H9 (cell line): Measurements from ENCODE around the gene PF4V1. TPM values are rescaled to one million over a fixed set of nuclear protein-coding genes. Genes with fewer than 3 reads are reported as not detected.

Experiments used
- DNase-seq: peaks from one replicate; pipeline ENCODE4 v3.0.0-alpha.2; 2017
- H2AFZ ChIP-seq: one replicate; pipeline ENCODE4 v1.6.1; 2013; ENCODE audit warnings: mild to moderate bottlenecking, low read length, control low read depth, moderate library complexity
- H2AK5ac ChIP-seq: 2 replicates; pipeline ENCODE4 v1.6.1; 2013; ENCODE audit warnings: low read length, control low read depth, mixed read lengths; ENCODE audit not compliant: insufficient read length
- H2BK120ac ChIP-seq: one replicate; pipeline ENCODE4 v1.6.1; 2013; ENCODE audit warnings: low read depth, mild to moderate bottlenecking, low read length, control low read depth, inconsistent platforms; ENCODE audit not compliant: poor library complexity, severe bottlenecking
- H2BK12ac ChIP-seq: 2 replicates; pipeline ENCODE4 v1.6.1; 2013; ENCODE audit warnings: low read length, control low read depth, mixed read lengths, low read depth; ENCODE audit not compliant: insufficient read length
- H2BK15ac ChIP-seq: 2 replicates; pipeline ENCODE4 v1.6.1; 2013; ENCODE audit warnings: low read depth, low read length, control low read depth
- H2BK20ac ChIP-seq: one replicate; pipeline ENCODE4 v1.6.1; 2013; ENCODE audit warnings: low read depth, mild to moderate bottlenecking, low read length, control low read depth, inconsistent platforms; ENCODE audit not compliant: poor library complexity, severe bottlenecking
- H2BK5ac ChIP-seq: 2 replicates; pipeline ENCODE4 v1.6.1; 2013; ENCODE audit warnings: low read length, control low read depth, mixed read lengths; ENCODE audit not compliant: insufficient read length
- H3K14ac ChIP-seq: 2 replicates; pipeline ENCODE4 v1.6.1; 2013; ENCODE audit warnings: low read length, control low read depth; ENCODE audit not compliant: insufficient read depth
- H3K18ac ChIP-seq: 2 replicates; pipeline ENCODE4 v1.6.1; 2013; ENCODE audit warnings: low read depth, mild to moderate bottlenecking, mixed read lengths, low read length, control low read depth; ENCODE audit not compliant: insufficient read length
- H3K23ac ChIP-seq: 2 replicates; pipeline ENCODE4 v1.6.1; 2013; ENCODE audit warnings: low read length, control low read depth, mixed read lengths, low read depth; ENCODE audit not compliant: insufficient read length
- H3K23me2 ChIP-seq: 2 replicates; pipeline ENCODE4 v1.6.1; 2013; ENCODE audit warnings: low read depth, mild to moderate bottlenecking, mixed read lengths, low read length, control low read depth; ENCODE audit not compliant: insufficient read length, poor library complexity, severe bottlenecking
- H3K27ac ChIP-seq: 2 replicates; pipeline ENCODE4 v1.5.1; 2013; ENCODE audit warnings: low read length, control low read depth, mixed read lengths, low read depth; ENCODE audit not compliant: insufficient read length
- H3K27me3 ChIP-seq: 2 replicates; pipeline ENCODE4 v1.6.1; 2013; ENCODE audit warnings: low read length, control low read depth, inconsistent platforms; ENCODE audit not compliant: insufficient read depth
- H3K4ac ChIP-seq: 2 replicates; pipeline ENCODE4 v1.6.1; 2013; ENCODE audit warnings: low read depth, mild to moderate bottlenecking, control low read depth, inconsistent platforms, low read length, moderate library complexity
- H3K4me1 ChIP-seq: 2 replicates; pipeline ENCODE4 v1.6.1; 2013; ENCODE audit warnings: low read length, control low read depth, inconsistent platforms; ENCODE audit not compliant: insufficient read depth
- H3K4me2 ChIP-seq: 2 replicates; pipeline ENCODE4 v1.6.1; 2013; ENCODE audit warnings: low read length, control low read depth, mixed read lengths; ENCODE audit not compliant: insufficient read length, insufficient read depth
- H3K56ac ChIP-seq: 2 replicates; pipeline ENCODE4 v1.6.1; 2013; ENCODE audit warnings: low read depth, mild to moderate bottlenecking, mixed read lengths, low read length, control low read depth; ENCODE audit not compliant: insufficient read length
- H3K79me1 ChIP-seq: 2 replicates; pipeline ENCODE4 v1.6.1; 2013; ENCODE audit warnings: low read depth, mild to moderate bottlenecking, moderate library complexity, low read length, control low read depth, inconsistent platforms; ENCODE audit not compliant: insufficient read depth, poor library complexity, severe bottlenecking
- H3K79me2 ChIP-seq: 2 replicates; pipeline ENCODE4 v1.6.1; 2013; ENCODE audit warnings: low read length, control low read depth, inconsistent platforms; ENCODE audit not compliant: insufficient read depth
- H3K9ac ChIP-seq: 2 replicates; pipeline ENCODE4 v1.6.1; 2013; ENCODE audit warnings: low read length, control low read depth, mixed read lengths; ENCODE audit not compliant: insufficient read length; ENCODE audit errors: extremely low read depth
- H3K9me3 ChIP-seq: one replicate; pipeline ENCODE4 v1.6.1; 2013; ENCODE audit warnings: low read depth, low read length, inconsistent platforms; ENCODE audit not compliant: control insufficient read depth
- H3T11ph ChIP-seq: one replicate; pipeline ENCODE4 v1.6.1; 2013; ENCODE audit warnings: mild to moderate bottlenecking, low read length, control low read depth, inconsistent platforms
- H4K20me1 ChIP-seq: one replicate; pipeline ENCODE4 v1.6.1; 2013; ENCODE audit not compliant: control insufficient read depth, insufficient read length, insufficient read depth
- H4K5ac ChIP-seq: 2 replicates; pipeline ENCODE4 v1.6.1; 2013; ENCODE audit warnings: low read depth, mild to moderate bottlenecking, mixed read lengths, low read length, control low read depth; ENCODE audit not compliant: insufficient read length
- H4K8ac ChIP-seq: replicated peaks from 2 replicates; pipeline ENCODE4 v1.6.1; 2013; ENCODE audit warnings: low read length, control low read depth, mixed read lengths, low read depth; ENCODE audit not compliant: insufficient read length
- H4K91ac ChIP-seq: 2 replicates; pipeline ENCODE4 v1.6.1; 2013; ENCODE audit warnings: low read depth, mild to moderate bottlenecking, moderate library complexity, mixed read lengths, low read length, control low read depth; ENCODE audit not compliant: insufficient read length
- H3K27ac Mint-ChIP-seq, 3 experiments: 2 replicates in 2 of 3; 3 replicates in 1 of 3; pipeline ENCODE4 v1.8.0; 2020 to 2021; ENCODE audit warnings: mixed read lengths in 3 of 3, mild to moderate bottlenecking in 1 of 3, moderate library complexity in 1 of 3
- H3K27me3 Mint-ChIP-seq: 2 replicates; pipeline ENCODE4 v1.8.0; 2021; ENCODE audit warnings: low read depth, mild to moderate bottlenecking, moderate library complexity, mixed read lengths
- H3K36me3 Mint-ChIP-seq, 3 experiments: 2 replicates in 2 of 3; 3 replicates in 1 of 3; pipeline ENCODE4 v1.8.0; 2020 to 2021; ENCODE audit warnings: low read depth in 3 of 3, mixed read lengths in 3 of 3; ENCODE audit not compliant: insufficient read depth in 1 of 3
- H3K4me1 Mint-ChIP-seq, 2 experiments: 2 replicates each; pipeline ENCODE4 v1.8.0; 2020; ENCODE audit warnings: mixed read lengths in 2 of 2
- H3K4me3 Mint-ChIP-seq, 2 experiments: 2 replicates in 1 of 2; 3 replicates in 1 of 2; pipeline ENCODE4 v1.8.0; 2020 to 2021; ENCODE audit warnings: mild to moderate bottlenecking in 2 of 2, mixed read lengths in 2 of 2, moderate library complexity in 1 of 2
- H3K9me3 Mint-ChIP-seq, 2 experiments: 2 replicates in 1 of 2; 3 replicates in 1 of 2; pipeline ENCODE4 v1.8.0; 2020; ENCODE audit warnings: mild to moderate bottlenecking in 2 of 2, mixed read lengths in 2 of 2, moderate library complexity in 1 of 2
- WGBS: extraction: QIAGEN DNeasy Blood & Tissue Kit; methylation state at CpG from one replicate; pipeline ENCODE4 v1.1.7; 2013; ENCODE audit warnings: missing lambda C conversion rate, low lambda C conversion rate, mixed read lengths; ENCODE audit not compliant: insufficient read length; ENCODE audit errors: extremely low coverage; 5-methylcytosine and 5-hydroxymethylcytosine counted together
- total RNA-seq: library from RNA; stranded (reverse); gene quantifications from 2 replicates; pipeline ENCODE4 v1.2.1, GENCODE V29; 2021
- TF ChIP-seq, protein P1 (sequence below): fragments of 200-600 bp; sonication (generic); conservative IDR thresholded peaks from 3 replicates; pipeline ENCODE4 v1.8.0; 2021; ENCODE audit warnings: antibody characterized with exemption, mild to moderate bottlenecking

PF4V1 gene
- total RNA-seq, 1 experiment from 2014 or later, result not detected

DNA sequence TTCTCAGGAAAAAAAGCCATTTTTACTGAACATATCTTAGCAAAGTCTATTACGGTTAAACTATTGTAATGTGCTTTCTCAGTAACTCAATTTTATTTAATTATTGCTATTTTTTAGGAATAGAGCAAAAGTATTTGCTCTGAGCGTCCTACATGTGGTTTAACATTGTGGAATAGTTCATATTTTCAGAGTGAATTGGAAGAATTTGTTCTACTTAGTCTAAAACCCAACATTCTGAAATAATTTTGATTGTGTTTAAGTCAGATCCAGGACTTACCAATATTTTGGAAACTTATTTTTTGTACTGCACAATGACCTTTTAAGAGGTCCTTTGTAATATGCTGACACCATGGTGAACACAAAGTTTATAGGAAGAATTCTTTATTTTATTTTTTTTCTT lies 43.3 kb downstream of the PF4V1 start:
- no peak overlapping the region for H3K9ac ChIP-seq
- no peak overlapping the region for H2BK15ac ChIP-seq
- TF ChIP-seq, protein P1, sequence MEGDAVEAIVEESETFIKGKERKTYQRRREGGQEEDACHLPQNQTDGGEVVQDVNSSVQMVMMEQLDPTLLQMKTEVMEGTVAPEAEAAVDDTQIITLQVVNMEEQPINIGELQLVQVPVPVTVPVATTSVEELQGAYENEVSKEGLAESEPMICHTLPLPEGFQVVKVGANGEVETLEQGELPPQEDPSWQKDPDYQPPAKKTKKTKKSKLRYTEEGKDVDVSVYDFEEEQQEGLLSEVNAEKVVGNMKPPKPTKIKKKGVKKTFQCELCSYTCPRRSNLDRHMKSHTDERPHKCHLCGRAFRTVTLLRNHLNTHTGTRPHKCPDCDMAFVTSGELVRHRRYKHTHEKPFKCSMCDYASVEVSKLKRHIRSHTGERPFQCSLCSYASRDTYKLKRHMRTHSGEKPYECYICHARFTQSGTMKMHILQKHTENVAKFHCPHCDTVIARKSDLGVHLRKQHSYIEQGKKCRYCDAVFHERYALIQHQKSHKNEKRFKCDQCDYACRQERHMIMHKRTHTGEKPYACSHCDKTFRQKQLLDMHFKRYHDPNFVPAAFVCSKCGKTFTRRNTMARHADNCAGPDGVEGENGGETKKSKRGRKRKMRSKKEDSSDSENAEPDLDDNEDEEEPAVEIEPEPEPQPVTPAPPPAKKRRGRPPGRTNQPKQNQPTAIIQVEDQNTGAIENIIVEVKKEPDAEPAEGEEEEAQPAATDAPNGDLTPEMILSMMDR, result no peak
- H3K27me3 ChIP-seq, result no peaks in the 10 kb centered on the region
- no peak overlapping the region for H4K5ac ChIP-seq
- H3K27ac Mint-ChIP-seq, result no peak overlapping the region
- no peak overlapping the region for H4K8ac ChIP-seq
- no peak overlapping the region for H4K91ac ChIP-seq
- no peak overlapping the region for H2AK5ac ChIP-seq
- no peaks in the 10 kb centered on the region for H3K79me2 ChIP-seq
- no peak overlapping the region for H3K14ac ChIP-seq
- no peak overlapping the region for H3T11ph ChIP-seq
- no peak overlapping the region for H3K56ac ChIP-seq
- H3K27me3 Mint-ChIP-seq, result no peaks in the 10 kb centered on the region; the same call in 1 of the 2 replicates
- H3K23ac ChIP-seq, result no peak overlapping the region
- no peak overlapping the region for H3K4me3 Mint-ChIP-seq
- H3K79me1 ChIP-seq, result no peaks in the 10 kb centered on the region
- H3K9me3 ChIP-seq, result no peaks in the 10 kb centered on the region
- H3K9me3 Mint-ChIP-seq, result no peaks in the 10 kb centered on the region
- no peaks in the 10 kb centered on the region for H3K23me2 ChIP-seq
- no peak overlapping the region for H2AFZ ChIP-seq
- H3K18ac ChIP-seq, result no peak overlapping the region
- DNase-seq, result no peak
- no peak overlapping the region for H3K4me2 ChIP-seq
- no peak overlapping the region for H2BK120ac ChIP-seq
- no peaks in the 10 kb centered on the region for H3K4me1 ChIP-seq
- WGBS, result no CpG with 5 or more reads among the region's 2 CpGs
- H3K36me3 Mint-ChIP-seq, result no peaks in the 10 kb centered on the region
- H3K4ac ChIP-seq, result no peak overlapping the region
- H2BK12ac ChIP-seq, result no peak overlapping the region
- H2BK20ac ChIP-seq, result no peak overlapping the region
- H3K27ac ChIP-seq, result no peak overlapping the region
- no peak overlapping the region for H2BK5ac ChIP-seq
- no peaks in the 10 kb centered on the region for H4K20me1 ChIP-seq
- H3K4me1 Mint-ChIP-seq, result peaks cover 0 to 3% of the 10 kb centered on the region in 2 experiments; a peak in 1 of 4 replicates
